Stomach (tissue), 4 donors: Measurements from ENCODE around the gene TLCD2.

Source experiments
- CTCF ChIP-seq, 7 experiments: fragments of 450-650 bp in 4 of 7; fragments of 200-600 bp in 3 of 7; sonication (generic) in 3 of 7; IDR thresholded peaks; one replicate each; pipeline ENCODE4 v1.5.1; 2016 to 2019; ENCODE audit warnings: antibody characterized with exemption in 7 of 7, control low read depth in 2 of 7, mild to moderate bottlenecking in 1 of 7
- POLR2A ChIP-seq, 4 donors: fragments of 450-650 bp; IDR thresholded peaks; one replicate each; pipeline ENCODE4 v1.6.1; 2016; ENCODE audit warnings: antibody characterized with exemption in 4 of 4, control low read depth in 2 of 4, mild to moderate bottlenecking in 1 of 4, moderate library complexity in 1 of 4
- POLR2AphosphoS5 ChIP-seq, 3 donors: sonication (generic); formaldehyde crosslinking; IDR thresholded peaks; one replicate each; pipeline ENCODE4 v1.6.1; 2016; ENCODE audit warnings: antibody characterized with exemption in 3 of 3

GRCh38 chr17:1732241-1732832, 22.2 kb upstream of the TLCD2 start:
- TF ChIP-seq CTCF (IDR thresholded peaks at IDR 0.05): no peak
- no peak for TF ChIP-seq POLR2A (IDR thresholded peaks at IDR 0.05)
- TF ChIP-seq POLR2AphosphoS5 (IDR thresholded peaks at IDR 0.05): no peak
